ENCODE data around the gene C20orf141.

C20orf141 gene

GRCh38 chr20:2849529-2849928 is 34.7 kb downstream of the C20orf141 start:
- no peak for DNase-seq (ENCODE audit: low spot score)

- DNase-seq (ENCODE audit: low spot score): no peak
These were observed 36.3 kb downstream of the C20orf141 start for GRCh38 chr20:2851086-2851485.

- no peak for DNase-seq (ENCODE audit: low spot score)
These were observed 43.8 kb downstream of the C20orf141 start for GRCh38 chr20:2858591-2858990.

DNA sequence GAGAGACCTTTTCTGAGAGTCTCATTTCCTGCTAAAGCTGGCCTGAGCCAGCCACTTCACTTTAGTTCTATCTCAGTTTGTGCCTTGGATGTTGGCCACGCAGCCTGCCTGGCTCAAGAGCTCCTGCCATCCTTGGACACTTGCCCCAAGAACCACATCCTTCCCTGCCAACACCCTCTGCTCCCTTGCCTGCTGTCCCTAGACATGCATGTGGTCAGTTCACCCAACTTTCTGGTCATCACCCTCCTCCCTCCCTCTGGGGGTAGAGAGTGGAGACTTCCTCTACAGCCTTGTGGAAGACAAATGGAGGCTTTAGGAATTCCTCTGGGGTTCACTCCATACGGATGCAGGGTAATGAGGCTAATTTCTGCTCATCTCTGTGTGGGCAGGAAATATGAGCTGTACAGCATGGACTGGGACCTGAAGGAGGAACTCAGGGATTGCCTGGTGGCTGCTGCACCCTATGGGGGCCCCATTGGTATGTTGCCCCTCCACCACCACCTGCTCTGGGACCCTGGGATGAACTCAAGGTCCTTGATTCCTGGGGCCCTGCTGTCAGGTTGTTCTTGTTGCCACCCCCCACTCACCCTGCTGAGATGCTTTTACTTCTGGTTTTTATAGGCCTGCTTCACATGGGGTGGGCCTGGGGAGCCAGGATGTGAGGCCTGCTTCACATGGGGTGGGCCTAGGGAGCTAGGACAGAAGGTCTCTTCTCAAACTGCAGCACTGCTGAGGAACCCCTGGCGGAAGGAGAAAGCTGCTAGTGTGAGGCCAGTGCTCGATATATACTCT is 44.7 kb downstream of the C20orf141 start:
- DNase-seq (ENCODE audit: low spot score): no peak

GRCh38 chr20:2864626-2865025 is 49.8 kb downstream of the C20orf141 start:
- no peak for DNase-seq (ENCODE audit: low spot score)

GRCh38 chr20:2865101-2865500 is 50.3 kb downstream of the C20orf141 start:
- no peak for DNase-seq (ENCODE audit: low spot score)

All from germinal center (tissue), 1 donor.